ENCODE measurements around the gene KRTAP10-2.

DNA sequence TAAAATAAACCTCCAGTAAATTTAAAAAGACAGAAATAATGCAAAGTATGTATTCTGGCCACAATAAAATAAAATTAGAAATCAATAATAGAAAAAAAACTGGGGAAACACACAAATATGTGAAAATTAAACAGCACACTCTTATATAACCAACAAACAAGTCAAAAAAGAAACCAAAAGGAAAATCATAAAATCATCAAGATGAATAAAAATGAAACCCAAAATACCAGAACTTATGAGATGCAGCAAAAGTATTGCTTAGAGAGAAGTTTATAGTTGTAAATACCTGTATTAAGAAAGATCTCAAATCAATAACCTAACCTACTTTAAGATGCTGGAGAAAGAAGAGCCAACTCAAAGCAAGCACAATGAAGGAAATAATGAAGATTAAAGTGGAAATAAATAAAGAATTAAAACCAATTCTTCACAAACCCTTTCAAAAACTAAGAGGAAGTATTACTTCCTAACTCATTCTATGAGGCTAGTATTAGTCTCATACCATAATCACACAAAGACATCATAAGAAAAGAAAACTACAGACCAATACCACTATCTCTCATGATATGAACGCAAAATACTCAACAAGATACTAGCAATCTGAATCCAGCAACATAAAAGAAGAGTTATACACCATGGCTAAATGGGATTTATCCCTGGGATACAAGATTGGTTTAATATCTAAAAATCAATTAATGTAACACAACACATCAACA is 13.7 kb upstream of the KRTAP10-2 start:
- TF ChIP-seq POLR2A (IDR thresholded peaks at IDR 0.05): no peak
- no peak for TF ChIP-seq POLR2AphosphoS5 (IDR thresholded peaks at IDR 0.05)
